GM19397 (cell line): ENCODE measurements around the gene C14orf119.

ENCODE experiments used
- ATAC-seq: cut with Tn5 transposase; IDR thresholded peaks from one replicate; pipeline ENCODE4 v1.9.1; 2021; ENCODE audit warnings: mild to moderate bottlenecking, moderate library complexity; ENCODE audit not compliant: unreplicated experiment

Gene C14orf119

GRCh38 chr14:23124337-23124954 lies 29.1 kb downstream of the C14orf119 start:
- no peak for ATAC-seq

DNA sequence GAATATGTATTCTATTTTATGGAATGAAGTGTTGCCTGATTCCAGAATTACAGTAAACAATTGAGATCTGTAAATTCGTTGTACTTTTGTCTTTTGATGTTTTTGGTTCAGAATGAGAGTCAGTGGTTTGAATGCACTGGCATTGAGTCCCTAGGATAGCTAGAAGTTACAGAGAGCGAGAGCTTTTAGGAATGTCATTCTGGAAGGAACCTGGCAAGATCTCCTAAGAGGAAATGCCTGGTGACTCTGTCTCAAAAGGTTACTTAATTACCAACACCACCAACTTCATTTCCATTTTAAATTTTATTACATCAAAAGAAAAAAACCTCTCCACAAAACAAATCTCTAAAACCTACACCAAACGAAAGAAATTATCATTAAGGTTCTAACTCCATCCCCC lies 29.7 kb downstream of the C14orf119 start:
- no peak for ATAC-seq

DNA sequence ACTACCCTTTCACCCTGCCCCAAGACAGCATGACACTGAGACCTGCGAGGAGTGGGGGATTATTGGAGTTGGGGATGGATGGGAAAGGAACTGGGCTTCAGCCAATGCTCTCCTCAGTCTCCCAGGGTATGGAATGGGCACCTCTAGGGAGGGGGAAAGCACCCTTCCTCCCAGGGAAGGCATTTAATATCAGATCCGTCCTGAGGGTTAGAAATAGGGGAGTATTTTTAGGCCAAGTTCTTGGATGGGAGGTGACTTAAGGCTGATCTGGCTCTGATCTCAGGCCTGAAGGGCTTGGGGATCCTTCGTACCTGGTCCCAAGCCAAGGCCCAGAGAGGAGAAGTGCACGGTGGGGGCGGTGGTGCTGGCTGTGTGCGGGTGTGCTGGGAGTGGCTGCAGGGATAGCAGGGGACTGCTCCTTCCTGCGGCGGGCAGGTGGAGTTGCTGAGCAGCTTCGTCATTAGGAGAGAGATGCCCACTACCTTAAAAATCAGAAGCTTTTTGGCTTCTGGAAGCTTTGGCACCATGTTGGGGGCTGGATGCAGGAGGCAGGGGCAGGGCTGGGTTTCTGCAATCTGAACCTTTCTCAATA lies 30.7 kb downstream of the C14orf119 start:
- no peak for ATAC-seq

GRCh38 chr14:23126548-23127278 lies 31.4 kb downstream of the C14orf119 start:
- ATAC-seq: no peak

- no peak for ATAC-seq
Measured at GRCh38 chr14:23127861-23128260, 32.6 kb downstream of the C14orf119 start.

DNA sequence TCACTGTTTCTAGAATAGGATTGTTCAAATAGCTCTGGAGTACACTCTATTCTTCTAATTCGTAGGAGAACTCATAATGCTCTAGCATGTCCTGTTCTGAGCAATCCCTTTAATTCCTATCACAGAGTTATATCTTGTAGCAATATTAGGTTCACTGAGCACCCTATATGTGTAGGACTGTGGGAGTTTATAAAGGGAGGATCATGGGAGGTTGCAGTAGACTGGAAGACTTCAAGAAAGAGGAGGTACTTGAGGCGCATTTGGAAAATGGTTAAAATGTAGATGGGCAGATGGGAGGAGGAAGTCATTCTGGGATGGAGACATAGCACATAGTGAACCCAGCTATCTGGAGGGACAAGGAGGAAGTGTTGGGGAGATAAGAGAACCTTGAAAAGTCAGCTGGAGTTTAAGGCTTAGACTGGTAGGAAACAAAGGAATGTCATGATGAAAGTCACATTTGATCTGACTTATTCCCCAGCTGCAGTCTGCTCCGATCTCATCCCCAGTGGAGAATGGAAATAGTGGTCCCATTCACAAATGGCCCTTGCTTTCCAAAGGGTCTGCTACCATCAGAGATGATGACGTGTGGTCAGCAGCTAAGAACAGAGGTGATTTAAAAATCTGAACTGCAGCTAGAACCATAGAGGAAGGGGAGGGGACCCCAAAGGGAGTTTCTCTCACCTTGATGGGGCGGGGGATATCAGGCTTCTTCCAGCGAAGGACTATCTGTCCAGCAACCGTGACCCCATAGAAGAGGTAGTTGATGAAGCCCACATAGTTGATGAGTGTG lies 33.9 kb downstream of the C14orf119 start:
- no peak for ATAC-seq

DNA sequence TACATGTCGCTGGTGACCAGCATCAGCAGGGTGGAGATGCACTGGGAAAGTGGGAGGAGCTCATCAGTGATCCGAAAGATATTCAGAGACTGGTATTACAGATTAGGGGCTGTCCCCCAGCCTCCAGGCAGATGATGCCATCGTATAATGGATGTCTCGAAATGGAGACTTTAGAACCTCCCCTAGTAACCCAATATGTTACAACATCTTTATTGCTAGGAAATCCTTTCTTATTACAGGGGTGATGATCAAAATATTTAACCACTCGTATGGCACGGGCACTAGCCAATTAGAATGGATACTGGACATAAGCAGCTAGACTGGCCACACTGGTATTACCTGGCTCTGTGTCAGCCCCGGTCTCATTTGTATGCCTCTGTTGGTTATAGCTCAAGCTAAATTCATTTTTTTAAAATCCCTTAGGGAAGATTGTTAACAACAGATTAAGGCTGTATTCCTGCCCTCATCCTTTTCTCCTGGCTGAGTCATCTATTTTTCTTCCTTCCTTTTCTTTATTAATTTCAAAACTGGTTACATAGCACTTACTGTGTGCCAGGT lies 34.5 kb downstream of the C14orf119 start:
- ATAC-seq: no peak

- no peak for ATAC-seq
Measured at GRCh38 chr14:23130871-23131270, 35.6 kb downstream of the C14orf119 start.

DNA sequence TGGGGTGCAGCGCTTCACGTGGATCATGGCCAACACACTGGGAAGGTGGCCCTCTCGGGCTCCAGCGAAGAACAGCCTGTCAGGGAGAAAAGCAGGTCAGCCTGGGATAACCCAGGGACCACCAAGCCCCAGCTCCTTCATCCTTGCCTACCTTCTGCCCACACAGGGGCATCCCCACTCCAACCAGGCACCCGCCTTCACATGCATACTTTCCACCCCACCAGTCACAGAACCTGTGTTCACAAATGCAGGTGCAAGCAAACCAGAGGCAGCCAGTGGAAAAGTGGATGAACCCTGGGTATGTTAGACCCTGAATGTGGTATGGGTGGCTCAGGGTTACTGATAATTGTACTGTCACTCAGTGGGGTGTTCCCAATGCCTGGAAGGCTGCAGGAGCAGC lies 36.2 kb downstream of the C14orf119 start:
- ATAC-seq: no peak

GRCh38 chr14:23132970-23133369 lies 37.7 kb downstream of the C14orf119 start:
- ATAC-seq: no peak

DNA sequence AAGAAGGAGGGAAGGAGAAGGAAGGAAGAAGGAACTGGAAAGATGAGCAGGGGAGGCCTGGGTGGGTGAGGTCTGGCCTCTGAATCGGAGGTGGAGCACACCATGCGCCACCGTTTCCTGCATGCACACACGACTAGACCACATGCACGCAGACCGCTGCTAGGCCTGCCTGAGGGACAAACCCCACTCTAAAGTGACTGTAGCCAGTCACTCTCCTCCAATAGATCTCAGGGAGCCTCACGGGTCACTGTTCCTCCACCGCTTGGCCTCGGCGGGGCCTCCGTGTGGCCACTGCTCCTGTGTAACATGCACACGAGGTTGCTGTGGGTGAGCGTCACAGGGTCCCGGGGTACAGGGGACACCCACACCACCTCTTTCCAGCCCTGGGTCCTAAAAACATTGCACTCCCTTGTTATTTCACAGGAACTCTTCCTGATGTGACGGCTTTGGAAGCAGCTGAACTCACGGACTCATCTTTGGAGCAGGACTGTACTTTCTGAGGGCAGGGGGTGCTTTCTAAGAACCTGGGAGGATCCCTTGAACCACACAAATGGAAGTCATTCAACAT lies 41.3 kb downstream of the C14orf119 start:
- no peak for ATAC-seq

- no peak for ATAC-seq
Measured at GRCh38 chr14:23137192-23137812, 42.0 kb downstream of the C14orf119 start.

- no peak for ATAC-seq
Measured at GRCh38 chr14:23137813-23138535, 42.7 kb downstream of the C14orf119 start.

DNA sequence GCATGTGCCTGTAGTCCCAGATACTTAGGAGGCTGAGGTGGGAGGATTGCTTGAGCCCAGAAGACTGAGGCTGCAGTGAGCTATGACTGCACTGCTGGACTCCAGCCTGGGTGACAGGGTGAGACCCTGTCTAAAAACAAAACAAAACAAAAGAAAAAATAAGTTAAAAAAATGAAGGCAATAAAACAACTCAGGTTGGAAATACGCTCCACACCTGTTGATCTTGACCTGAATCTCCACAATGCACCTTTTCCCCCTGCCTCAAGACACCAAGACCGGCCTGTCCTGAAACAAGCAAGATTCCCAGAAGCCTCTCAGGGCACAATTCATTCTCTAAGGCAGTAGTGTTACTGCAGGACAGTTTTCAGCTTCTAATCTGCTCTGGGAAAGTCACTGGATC lies 44.6 kb downstream of the C14orf119 start:
- no peak for ATAC-seq

GRCh38 chr14:23140371-23140770 lies 45.1 kb downstream of the C14orf119 start:
- no peak for ATAC-seq

DNA sequence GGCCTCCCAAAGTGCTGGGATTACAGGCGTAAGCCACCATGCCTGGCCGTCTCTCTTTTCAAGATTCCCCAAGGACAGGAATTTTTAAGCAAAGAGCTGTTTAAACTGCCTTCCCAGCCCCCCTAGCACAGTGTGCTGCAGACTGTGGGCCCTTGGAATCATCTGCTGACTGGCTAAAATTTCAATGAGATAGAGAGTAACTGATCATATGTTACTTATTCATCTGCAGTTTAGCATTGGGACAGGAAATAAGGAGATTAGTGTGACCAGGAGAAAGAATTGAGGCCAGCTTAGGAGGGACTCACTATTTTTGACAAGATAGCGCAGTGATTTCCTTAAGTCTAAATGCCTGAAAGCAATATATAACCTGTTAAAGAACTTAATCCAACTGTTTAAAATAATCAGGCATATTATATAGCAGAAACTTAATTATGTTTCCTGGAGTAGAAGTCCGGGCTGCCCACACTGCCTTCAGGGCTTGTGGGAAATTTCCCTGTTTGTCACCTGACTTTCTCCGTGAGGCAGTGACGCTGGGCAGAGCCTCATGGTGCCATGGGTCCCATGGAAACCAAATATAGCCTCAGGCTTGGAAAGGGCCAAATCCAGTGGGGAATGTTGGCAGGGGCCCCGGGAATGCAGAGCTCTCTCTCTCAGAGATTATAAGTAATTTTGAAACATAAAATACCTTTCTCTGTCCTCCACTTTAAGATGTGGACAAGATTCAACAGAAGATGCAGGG lies 46.6 kb downstream of the C14orf119 start:
- no peak for ATAC-seq

GRCh38 chr14:23142826-23143225 lies 47.5 kb downstream of the C14orf119 start:
- ATAC-seq: no peak

DNA sequence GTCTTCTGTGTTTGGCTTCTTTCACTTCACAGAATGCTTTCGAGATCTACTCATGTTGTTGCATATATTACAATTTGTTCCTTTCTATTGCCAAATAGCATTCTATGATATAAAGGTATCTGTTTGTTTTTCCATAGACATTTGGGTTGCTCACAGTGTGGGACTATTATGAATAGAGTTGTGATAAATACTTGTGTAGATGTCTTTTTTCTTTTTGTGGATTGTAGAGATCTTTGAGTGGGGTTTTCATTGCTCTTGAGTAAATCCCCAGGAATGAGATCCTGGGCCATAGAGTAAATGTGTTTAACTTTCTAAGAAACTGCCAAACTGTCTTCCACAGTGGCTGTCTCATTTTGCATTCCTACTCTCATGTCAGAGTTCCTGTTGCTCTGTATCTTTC lies 48.6 kb downstream of the C14orf119 start:
- ATAC-seq: no peak

DNA sequence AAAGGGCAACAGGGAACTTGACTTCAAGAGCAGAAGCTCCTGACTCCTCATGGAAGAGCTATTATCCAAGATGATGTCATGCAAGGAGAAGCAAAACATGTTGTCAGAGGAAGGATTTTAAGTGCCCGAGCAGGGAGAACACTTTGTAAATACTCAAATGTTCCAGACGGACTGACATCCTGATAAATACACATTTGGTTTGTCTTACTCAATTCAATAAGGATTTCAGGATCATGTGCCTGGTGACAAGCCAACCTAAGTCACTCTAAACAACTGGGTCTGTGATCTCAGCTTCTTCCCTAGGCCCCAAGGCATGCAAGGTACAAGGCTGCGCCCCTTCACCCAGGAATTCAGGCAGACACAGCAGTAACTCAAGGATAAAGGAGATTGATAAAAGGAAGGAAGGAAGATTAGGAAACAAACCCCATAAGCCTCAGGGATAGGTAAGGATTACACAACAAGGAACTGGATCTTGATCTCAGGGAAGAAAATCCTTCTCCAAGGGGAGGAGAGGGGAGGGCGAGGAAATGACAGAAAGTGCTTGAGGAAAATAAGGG lies 50.6 kb downstream of the C14orf119 start:
- ATAC-seq: no peak
